ENCODE data around the gene TMEM200B.

The TMEM200B gene

DNA sequence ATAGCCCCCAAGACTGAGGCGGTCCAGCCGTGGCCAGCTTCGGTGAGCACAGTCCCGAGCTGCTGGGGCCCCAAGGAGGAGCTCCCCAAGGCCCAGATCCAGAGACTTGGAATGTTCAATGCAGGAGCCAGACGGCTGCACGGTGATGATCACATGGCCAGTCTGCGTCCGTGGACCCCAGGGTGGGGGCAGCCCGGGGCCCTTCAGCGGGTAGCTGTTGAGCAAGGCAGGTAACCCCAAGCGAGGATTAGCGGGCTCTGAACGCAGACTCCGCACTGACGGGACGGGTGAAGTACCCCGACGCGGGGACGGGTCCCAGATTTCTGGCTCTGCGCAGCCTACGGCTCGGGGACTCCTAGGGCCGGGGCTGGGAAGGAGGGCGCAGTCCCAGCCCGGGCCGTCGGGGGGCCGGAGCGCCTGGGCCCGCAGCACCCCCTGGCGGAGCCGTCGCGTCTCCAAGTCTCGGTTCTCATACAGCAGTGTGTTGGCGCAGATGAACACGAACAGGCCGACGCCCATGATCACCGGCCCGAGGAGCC, 2.7 kb downstream of the TMEM200B start:
- no peak overlapping the region for H3K4me3 ChIP-seq (ENCODE audit: low read length)
- DNase-seq (ENCODE audit: low read depth), result no peak
- TF ChIP-seq, protein P1, sequence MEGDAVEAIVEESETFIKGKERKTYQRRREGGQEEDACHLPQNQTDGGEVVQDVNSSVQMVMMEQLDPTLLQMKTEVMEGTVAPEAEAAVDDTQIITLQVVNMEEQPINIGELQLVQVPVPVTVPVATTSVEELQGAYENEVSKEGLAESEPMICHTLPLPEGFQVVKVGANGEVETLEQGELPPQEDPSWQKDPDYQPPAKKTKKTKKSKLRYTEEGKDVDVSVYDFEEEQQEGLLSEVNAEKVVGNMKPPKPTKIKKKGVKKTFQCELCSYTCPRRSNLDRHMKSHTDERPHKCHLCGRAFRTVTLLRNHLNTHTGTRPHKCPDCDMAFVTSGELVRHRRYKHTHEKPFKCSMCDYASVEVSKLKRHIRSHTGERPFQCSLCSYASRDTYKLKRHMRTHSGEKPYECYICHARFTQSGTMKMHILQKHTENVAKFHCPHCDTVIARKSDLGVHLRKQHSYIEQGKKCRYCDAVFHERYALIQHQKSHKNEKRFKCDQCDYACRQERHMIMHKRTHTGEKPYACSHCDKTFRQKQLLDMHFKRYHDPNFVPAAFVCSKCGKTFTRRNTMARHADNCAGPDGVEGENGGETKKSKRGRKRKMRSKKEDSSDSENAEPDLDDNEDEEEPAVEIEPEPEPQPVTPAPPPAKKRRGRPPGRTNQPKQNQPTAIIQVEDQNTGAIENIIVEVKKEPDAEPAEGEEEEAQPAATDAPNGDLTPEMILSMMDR (conservative IDR thresholded peaks at IDR 0.05; ENCODE audit: low read depth, low read length), result peak; percentile 56

DNA sequence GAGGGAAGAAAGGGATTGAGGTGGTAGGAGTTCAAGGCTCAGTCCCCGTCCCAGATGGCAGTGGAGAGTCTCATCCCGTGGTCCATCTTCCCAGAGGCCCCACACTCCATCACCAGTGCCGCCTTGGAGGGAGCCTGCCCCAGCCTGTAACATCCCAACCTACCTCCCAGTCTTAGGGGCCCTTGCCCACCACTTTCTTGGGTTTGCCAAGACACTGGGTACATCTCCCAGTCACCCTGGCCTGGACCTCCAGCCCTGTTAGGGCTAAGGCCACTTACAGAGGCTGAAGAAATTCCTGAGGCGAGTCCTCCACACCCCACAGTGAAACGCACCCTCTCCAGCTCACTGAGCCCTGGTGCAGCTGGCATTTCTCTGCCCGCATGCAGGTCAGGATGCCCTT, 3.3 kb downstream of the TMEM200B start:
- DNase-seq (ENCODE audit: low read depth), result no peak
- TF ChIP-seq, protein P1 (conservative IDR thresholded peaks at IDR 0.05; ENCODE audit: low read depth, low read length), result no peak
- H3K4me3 ChIP-seq (ENCODE audit: low read length), result no peak overlapping the region

DNA sequence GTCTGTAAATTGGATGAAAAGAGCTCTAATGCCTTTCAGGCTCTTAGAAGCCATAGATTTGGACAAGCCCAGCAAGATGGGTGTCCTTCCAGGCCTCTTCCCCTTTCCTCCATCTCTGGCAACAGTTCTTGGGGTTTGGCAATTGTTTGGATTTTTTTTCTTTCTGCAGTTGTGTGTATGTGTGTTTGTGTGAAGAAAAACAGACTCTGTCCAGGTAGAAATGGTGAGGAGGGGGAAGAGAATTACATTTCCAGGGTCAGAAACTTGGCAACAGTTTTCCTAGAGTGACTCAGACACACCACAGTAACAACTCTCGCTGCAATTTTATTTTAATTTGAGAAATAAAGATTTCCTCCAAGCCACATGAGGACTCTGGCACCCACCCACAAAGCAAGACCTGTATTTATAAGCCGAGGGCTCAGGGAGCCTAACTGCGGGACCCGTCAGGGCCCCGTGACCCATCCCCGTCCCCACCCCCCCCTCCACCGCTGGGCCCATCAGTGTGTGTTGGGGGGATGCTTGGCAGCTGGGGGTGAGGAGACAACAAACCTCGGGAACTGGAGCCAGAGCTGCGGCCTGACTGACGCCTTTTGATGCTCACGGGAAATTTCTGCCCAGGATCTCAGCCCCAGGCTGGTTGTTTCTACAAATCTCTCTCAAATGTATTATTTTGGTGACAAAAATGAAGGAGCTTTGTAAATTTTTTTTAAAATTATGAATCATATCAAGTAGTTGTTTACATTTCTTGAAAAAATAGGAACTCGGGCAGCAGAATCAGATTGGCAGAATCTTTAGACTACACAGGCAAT, 4.4 kb downstream of the TMEM200B start:
- DNase-seq (ENCODE audit: low read depth), result no peak
- TF ChIP-seq, protein P1 (conservative IDR thresholded peaks at IDR 0.05; ENCODE audit: low read depth, low read length), result no peak

DNA sequence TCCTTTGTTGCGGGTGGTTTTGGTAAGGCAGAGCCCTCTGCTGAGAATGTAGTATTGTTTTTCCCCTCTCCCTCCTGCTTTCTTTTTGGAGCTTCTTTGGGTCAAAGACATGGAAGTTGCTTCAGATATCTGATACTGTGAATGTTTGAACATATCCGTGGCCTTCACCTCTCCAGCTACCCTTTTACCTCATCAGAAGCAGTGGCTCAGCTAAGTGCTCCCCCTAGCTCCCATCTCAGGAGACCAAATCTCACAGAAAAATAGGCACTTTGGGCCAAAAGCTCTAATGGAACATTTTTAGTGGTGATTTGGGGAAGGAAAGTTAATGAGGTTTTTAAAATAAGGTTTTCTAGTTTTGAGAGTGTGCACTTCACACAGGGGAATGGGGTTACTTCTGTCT, 6.3 kb downstream of the TMEM200B start:
- no peak for DNase-seq (ENCODE audit: low read depth)
- TF ChIP-seq, protein P1 (conservative IDR thresholded peaks at IDR 0.05; ENCODE audit: low read depth, low read length), result peak; percentile 23

More for the DNA sequence above, 4.4 kb downstream of the TMEM200B start:
- H3K4me3 ChIP-seq (ENCODE audit: low read length), result no peak overlapping the region

DNA sequence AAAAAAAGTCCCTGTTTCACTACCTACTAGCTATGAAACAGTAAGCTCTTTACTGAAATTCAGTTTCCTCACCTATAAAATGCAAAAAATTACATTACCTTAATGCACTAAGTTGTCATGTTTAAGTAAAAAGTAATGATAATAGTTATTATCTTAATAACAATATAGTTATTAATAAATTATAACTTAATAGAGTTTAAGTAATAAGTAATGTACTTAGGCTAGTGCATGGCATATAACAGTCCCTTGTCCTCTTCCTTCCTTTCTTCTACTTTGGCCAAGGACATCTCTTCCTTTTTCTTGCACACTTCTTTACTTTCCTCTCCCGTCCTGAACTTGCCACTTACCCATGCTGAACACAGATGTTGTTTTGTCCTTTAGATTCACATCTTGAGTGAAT, 9.0 kb downstream of the TMEM200B start:
- TF ChIP-seq, protein P1 (conservative IDR thresholded peaks at IDR 0.05; ENCODE audit: low read depth, low read length), result no peak
- no peak for DNase-seq (ENCODE audit: low read depth)
- no peak overlapping the region for H3K4me3 ChIP-seq (ENCODE audit: low read length)

More for the DNA sequence above, 6.3 kb downstream of the TMEM200B start:
- no peak overlapping the region for H3K4me3 ChIP-seq (ENCODE audit: low read length)

DNA sequence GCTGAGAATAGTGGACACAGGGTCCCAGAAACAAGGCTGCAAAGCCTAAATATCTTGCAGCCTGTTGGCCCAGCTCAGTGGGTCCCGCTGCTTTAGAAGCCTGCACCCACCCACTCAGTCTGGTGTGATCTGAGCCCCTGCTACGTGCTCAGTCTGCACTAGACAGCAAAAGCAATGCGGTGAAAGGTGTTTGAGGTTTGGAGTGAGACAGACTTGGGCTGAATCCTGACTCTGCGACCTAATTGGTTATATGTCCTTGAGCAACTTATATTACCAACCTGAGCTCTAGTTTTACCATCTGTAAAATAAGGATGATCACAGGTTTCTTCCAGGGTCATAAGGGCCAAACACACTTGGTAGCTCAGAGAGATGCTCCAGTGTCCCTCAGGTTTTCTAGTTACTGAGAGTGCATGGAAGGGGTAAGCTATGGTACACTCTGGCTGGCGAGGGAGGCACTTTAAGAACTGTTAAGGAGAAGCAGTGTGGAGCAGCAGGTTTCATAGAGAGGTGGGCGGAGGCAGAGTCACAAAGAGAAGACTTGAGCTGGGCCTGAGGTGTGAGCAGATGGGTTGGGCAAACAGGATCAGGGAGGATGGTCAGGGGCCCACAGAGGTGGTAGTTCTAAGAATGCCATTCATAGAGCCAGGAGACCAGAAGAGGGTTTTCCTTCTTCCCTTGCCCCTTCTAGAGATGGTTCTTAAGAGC, 10.1 kb downstream of the TMEM200B start:
- TF ChIP-seq, protein P1 (conservative IDR thresholded peaks at IDR 0.05; ENCODE audit: low read depth, low read length), result no peak
- no peak overlapping the region for H3K4me3 ChIP-seq (ENCODE audit: low read length)
- DNase-seq (ENCODE audit: low read depth), result no peak
